ENCODE data around the gene COL4A3. TPM values are rescaled to one million over a fixed set of nuclear protein-coding genes. Genes with fewer than 3 reads are reported as not detected.

Gene COL4A3
- total and polyA plus RNA-seq, 8 donors: under 0.01 to 2.9 (median 0.90) TPM

DNA sequence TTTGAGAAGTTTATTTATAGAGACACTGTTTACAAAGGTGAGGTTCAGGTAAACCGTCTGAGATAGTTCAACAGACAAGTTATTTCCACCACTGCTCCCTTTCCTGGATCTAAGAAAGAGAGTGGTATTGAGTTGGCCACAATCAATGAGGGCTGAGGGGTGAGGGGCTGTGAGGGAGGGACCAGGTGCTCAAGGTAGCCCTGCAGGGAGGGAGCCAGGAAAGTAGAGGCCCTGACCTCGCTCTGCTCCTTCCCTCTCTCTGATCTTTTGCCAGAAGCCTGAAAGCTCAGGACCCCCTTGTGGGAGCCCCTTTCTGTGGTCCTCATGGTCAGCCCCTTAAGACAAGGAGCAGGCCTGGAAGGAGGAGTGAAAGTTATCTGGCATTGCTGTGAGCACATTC lies 29.8 kb downstream of the COL4A3 start:
- H3K27me3 ChIP-seq: no peaks in the 10 kb centered on the region
- no peaks in the 10 kb centered on the region for H3K4me1 ChIP-seq
- DNase-seq: no peak
- H3K4me3 ChIP-seq: no peak overlapping the region
- H3K9me3 ChIP-seq: no peaks in the 10 kb centered on the region
- no peak overlapping the region for H3K27ac ChIP-seq
- TF ChIP-seq POLR2AphosphoS5 (IDR thresholded peaks at IDR 0.05) (no peak), EP300 (IDR thresholded peaks at IDR 0.05) (no peak), POLR2A (IDR thresholded peaks at IDR 0.05) (no peak)
- TF ChIP-seq, protein P1, sequence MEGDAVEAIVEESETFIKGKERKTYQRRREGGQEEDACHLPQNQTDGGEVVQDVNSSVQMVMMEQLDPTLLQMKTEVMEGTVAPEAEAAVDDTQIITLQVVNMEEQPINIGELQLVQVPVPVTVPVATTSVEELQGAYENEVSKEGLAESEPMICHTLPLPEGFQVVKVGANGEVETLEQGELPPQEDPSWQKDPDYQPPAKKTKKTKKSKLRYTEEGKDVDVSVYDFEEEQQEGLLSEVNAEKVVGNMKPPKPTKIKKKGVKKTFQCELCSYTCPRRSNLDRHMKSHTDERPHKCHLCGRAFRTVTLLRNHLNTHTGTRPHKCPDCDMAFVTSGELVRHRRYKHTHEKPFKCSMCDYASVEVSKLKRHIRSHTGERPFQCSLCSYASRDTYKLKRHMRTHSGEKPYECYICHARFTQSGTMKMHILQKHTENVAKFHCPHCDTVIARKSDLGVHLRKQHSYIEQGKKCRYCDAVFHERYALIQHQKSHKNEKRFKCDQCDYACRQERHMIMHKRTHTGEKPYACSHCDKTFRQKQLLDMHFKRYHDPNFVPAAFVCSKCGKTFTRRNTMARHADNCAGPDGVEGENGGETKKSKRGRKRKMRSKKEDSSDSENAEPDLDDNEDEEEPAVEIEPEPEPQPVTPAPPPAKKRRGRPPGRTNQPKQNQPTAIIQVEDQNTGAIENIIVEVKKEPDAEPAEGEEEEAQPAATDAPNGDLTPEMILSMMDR (IDR thresholded peaks at IDR 0.05): no peak
- WGBS, 5 donors: 43 to 59% (median 50%) methylated on average over 2 of the region's 2 CpGs
- H3K36me3 ChIP-seq: no peaks in the 10 kb centered on the region
- intact Hi-C loops (cut with DNase I; ENCODE audit: low total_unique reads): no loop called here

DNA sequence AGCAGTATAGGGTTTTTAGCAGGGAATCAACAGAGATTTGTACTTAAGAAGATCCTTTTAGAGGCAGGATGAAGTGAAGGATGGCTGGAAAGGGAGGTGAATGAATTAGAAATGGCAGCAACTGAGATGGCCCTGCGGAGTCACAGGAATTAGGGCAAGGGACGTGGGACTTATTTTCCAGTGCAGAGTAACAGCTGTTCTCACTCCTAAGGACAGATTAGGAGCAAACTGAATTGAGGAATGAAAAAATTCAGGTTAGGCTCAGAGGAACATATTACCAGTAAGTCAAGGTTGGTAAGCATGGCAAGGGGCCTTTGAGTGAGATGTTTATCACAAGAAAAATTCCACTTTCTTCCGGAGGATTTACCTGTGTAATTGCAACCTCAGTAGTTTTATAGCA lies 34.4 kb downstream of the COL4A3 start:
- Histone ChIP-seq H3K27ac (no peak overlapping the region), H3K36me3 (no peaks in the 10 kb centered on the region), H3K4me3 (no peak overlapping the region), H3K4me1 (no peaks in the 10 kb centered on the region), H3K9me3 (no peaks in the 10 kb centered on the region), H3K27me3 (no peaks in the 10 kb centered on the region)
- DNase-seq: no peak
- intact Hi-C loops (cut with DNase I; ENCODE audit: low total_unique reads): no loop called here
- 61 to 88% (median 86%) methylated on average over 3 of the region's 3 CpGs for WGBS, 5 donors
- no peak for TF ChIP-seq POLR2A (IDR thresholded peaks at IDR 0.05)
- no peak for TF ChIP-seq POLR2AphosphoS5 (IDR thresholded peaks at IDR 0.05)
- TF ChIP-seq, protein P1 (IDR thresholded peaks at IDR 0.05): no peak
- no peak for TF ChIP-seq EP300 (IDR thresholded peaks at IDR 0.05)

DNA sequence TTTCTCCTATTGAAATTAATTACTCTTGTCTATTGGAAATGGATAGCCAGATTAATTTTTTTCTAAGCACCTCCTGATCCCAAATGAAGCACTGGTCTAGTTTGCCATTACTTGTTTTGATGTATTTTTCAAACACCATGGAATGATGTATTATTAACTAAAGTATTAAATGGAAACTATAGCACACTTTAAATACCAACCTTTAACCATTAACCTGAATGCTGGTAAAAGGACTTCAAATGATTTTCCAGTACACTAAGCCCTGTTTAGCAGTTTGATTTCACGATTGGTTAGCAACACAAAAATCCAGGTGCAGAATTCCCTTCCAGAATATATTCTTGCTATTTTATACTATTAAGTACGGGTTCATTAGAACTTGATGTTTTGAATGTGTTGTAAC lies 37.3 kb downstream of the COL4A3 start:
- WGBS, 5 donors: 78 to 87% (median 83%) methylated on average over 2 of the region's 2 CpGs
- H3K27me3 ChIP-seq: no peaks in the 10 kb centered on the region
- no peak overlapping the region for H3K4me3 ChIP-seq
- no peak for DNase-seq
- TF ChIP-seq POLR2A (IDR thresholded peaks at IDR 0.05) (no peak), EP300 (IDR thresholded peaks at IDR 0.05) (no peak)
- H3K9me3 ChIP-seq: no peaks in the 10 kb centered on the region
- H3K27ac ChIP-seq: no peak overlapping the region
- intact Hi-C loops (cut with DNase I; ENCODE audit: low total_unique reads): no loop called here
- H3K4me1 ChIP-seq: no peaks in the 10 kb centered on the region
- no peaks in the 10 kb centered on the region for H3K36me3 ChIP-seq

DNA sequence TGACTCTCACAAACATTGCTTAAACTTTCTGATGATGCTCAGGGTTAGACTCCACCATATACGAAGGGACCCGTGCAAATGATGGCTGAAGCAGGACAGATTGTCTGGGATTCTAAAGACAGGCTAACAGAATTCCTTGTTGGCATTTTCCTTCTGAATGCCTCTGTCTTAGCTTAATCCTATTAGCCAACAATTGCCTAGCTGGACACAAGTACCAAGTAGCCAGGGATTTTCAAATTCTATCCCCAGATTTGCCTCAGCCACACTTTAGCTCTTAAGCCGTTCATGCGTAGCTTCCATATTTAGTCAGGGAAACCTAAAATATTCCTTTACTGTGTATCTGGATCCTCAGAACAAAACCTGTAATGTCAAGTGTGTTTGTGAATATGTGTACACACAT lies 40.0 kb downstream of the COL4A3 start:
- Histone ChIP-seq H3K4me3 (no peak overlapping the region), H3K9me3 (no peaks in the 10 kb centered on the region), H3K27ac (no peak overlapping the region), H3K36me3 (no peaks in the 10 kb centered on the region), H3K4me1 (no peaks in the 10 kb centered on the region), H3K27me3 (no peaks in the 10 kb centered on the region)
- no peak for TF ChIP-seq POLR2AphosphoS5 (IDR thresholded peaks at IDR 0.05)
- no peak for TF ChIP-seq EP300 (IDR thresholded peaks at IDR 0.05)
- no peak for TF ChIP-seq POLR2A (IDR thresholded peaks at IDR 0.05)
- TF ChIP-seq, protein P1 (IDR thresholded peaks at IDR 0.05): no peak
- WGBS, 5 donors: 91 to 94% (median 93%) methylated on average over 4 of the region's 4 CpGs
- intact Hi-C loops (cut with DNase I; ENCODE audit: low total_unique reads): no loop called here
- DNase-seq: no peak

DNA sequence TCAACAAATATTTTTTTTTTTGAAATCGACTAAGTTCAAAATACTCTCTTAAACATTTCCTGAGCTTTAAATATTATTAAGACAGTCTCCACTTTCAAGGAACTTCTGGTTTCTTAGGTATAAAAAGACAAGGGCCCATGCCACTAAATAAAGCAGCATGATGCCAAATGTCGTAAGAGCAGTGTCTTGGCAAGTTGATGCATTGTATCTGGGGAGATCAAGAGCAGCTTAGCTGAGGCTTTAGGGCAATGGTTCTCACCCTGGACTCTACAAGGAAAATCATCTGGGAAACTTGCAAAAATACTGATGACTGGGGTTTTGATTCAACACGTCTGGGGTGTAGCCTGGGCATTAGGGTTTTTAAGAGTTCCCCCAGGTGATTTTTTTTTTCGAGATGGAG lies 41.3 kb downstream of the COL4A3 start:
- WGBS, 5 donors: 64 to 87% (median 82%) methylated on average over 3 to 4 of the region's 4 CpGs
- intact Hi-C loops (cut with DNase I; ENCODE audit: low total_unique reads): no loop called here
- TF ChIP-seq POLR2AphosphoS5 (IDR thresholded peaks at IDR 0.05) (no peak), EP300 (IDR thresholded peaks at IDR 0.05) (no peak), POLR2A (IDR thresholded peaks at IDR 0.05) (no peak)
- TF ChIP-seq, protein P1 (IDR thresholded peaks at IDR 0.05): no peak

More for the DNA sequence above, 41.3 kb downstream of the COL4A3 start:
- H3K27ac ChIP-seq: no peak overlapping the region
- no peaks in the 10 kb centered on the region for H3K4me1 ChIP-seq
- H3K36me3 ChIP-seq: no peaks in the 10 kb centered on the region
- no peak for DNase-seq
- no peaks in the 10 kb centered on the region for H3K9me3 ChIP-seq
- H3K4me3 ChIP-seq: no peak overlapping the region
- H3K27me3 ChIP-seq: no peaks in the 10 kb centered on the region

Measured in stomach (tissue), 9 donors.